Measurements from ENCODE around the gene KCNF1.
A peak's percentile ranks its signal among the peaks of the same experiment; 100 is the strongest.

Gene KCNF1

GRCh38 chr2:10879624-10880585, 31.8 kb upstream of the KCNF1 start:
- no peak overlapping the region for H3K27ac ChIP-seq
- H3K9me3 ChIP-seq (ENCODE audit: control insufficient read depth, low read length): no peaks in the 10 kb centered on the region
- H3K4me3 ChIP-seq (ENCODE audit: low read depth, low read length): no peak overlapping the region
- no peaks in the 10 kb centered on the region for H3K4me1 ChIP-seq
- no peaks in the 10 kb centered on the region for H3K79me2 ChIP-seq
- H3K36me3 ChIP-seq (ENCODE audit: control insufficient read depth, insufficient read depth, low read length): no peaks in the 10 kb centered on the region
- no peak overlapping the region for H2AFZ ChIP-seq
- no peaks in the 10 kb centered on the region for H3K27me3 ChIP-seq (ENCODE audit: control insufficient read depth, insufficient read depth, low read length)
- TF ChIP-seq, protein P1, sequence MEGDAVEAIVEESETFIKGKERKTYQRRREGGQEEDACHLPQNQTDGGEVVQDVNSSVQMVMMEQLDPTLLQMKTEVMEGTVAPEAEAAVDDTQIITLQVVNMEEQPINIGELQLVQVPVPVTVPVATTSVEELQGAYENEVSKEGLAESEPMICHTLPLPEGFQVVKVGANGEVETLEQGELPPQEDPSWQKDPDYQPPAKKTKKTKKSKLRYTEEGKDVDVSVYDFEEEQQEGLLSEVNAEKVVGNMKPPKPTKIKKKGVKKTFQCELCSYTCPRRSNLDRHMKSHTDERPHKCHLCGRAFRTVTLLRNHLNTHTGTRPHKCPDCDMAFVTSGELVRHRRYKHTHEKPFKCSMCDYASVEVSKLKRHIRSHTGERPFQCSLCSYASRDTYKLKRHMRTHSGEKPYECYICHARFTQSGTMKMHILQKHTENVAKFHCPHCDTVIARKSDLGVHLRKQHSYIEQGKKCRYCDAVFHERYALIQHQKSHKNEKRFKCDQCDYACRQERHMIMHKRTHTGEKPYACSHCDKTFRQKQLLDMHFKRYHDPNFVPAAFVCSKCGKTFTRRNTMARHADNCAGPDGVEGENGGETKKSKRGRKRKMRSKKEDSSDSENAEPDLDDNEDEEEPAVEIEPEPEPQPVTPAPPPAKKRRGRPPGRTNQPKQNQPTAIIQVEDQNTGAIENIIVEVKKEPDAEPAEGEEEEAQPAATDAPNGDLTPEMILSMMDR (IDR thresholded peaks at IDR 0.05): no peak
- no peak overlapping the region for H3K9ac ChIP-seq
- H3K4me2 ChIP-seq (ENCODE audit: low read length): no peak overlapping the region

- H3K4me2 ChIP-seq (ENCODE audit: low read length): no peak overlapping the region
- no peak overlapping the region for H2AFZ ChIP-seq
- H3K27me3 ChIP-seq (ENCODE audit: control insufficient read depth, insufficient read depth, low read length): no peaks in the 10 kb centered on the region
- H3K27ac ChIP-seq: no peak overlapping the region
- no peak overlapping the region for H3K9ac ChIP-seq
- no peaks in the 10 kb centered on the region for H3K79me2 ChIP-seq
- no peaks in the 10 kb centered on the region for H3K4me1 ChIP-seq
- TF ChIP-seq, protein P1 (IDR thresholded peaks at IDR 0.05): no peak
- H3K9me3 ChIP-seq (ENCODE audit: control insufficient read depth, low read length): no peaks in the 10 kb centered on the region
- H3K36me3 ChIP-seq (ENCODE audit: control insufficient read depth, insufficient read depth, low read length): no peaks in the 10 kb centered on the region
- H3K4me3 ChIP-seq (ENCODE audit: low read depth, low read length): no peak overlapping the region
Measured at GRCh38 chr2:10880586-10881321, 31.0 kb upstream of the KCNF1 start.

DNA sequence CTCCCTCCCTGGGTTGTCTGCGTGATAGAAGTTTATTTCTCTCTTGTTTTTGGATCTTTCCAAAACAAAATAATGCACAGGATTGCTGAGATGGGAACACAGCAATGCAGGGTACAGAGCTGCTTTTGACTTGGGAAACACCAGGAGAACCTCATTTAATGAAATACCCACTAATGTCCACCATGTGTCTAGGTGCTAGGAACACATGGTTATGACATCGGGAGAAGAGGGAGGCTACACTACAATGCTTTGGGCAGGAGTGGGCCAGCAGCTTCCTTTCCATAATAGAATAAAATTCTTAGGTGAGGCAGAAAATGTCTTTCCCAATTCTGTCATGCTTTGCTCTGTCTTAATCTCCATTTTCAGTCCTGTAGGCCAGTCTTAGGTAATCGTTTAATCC, 29.2 kb upstream of the KCNF1 start:
- H3K27me3 ChIP-seq (ENCODE audit: control insufficient read depth, insufficient read depth, low read length): no peaks in the 10 kb centered on the region
- H3K9me3 ChIP-seq (ENCODE audit: control insufficient read depth, low read length): no peaks in the 10 kb centered on the region
- H3K36me3 ChIP-seq (ENCODE audit: control insufficient read depth, insufficient read depth, low read length): no peaks in the 10 kb centered on the region
- no peak overlapping the region for H3K9ac ChIP-seq
- no peaks in the 10 kb centered on the region for H3K4me1 ChIP-seq
- H3K4me2 ChIP-seq (ENCODE audit: low read length): no peak overlapping the region
- TF ChIP-seq, protein P1 (IDR thresholded peaks at IDR 0.05): no peak
- no peak overlapping the region for H3K4me3 ChIP-seq (ENCODE audit: low read depth, low read length)
- no peak overlapping the region for H3K27ac ChIP-seq
- no peaks in the 10 kb centered on the region for H3K79me2 ChIP-seq
- H2AFZ ChIP-seq: no peak overlapping the region

GRCh38 chr2:10883066-10883465, 28.7 kb upstream of the KCNF1 start:
- H3K4me1 ChIP-seq: no peaks in the 10 kb centered on the region
- no peaks in the 10 kb centered on the region for H3K9me3 ChIP-seq (ENCODE audit: control insufficient read depth, low read length)
- no peaks in the 10 kb centered on the region for H3K27me3 ChIP-seq (ENCODE audit: control insufficient read depth, insufficient read depth, low read length)
- no peak overlapping the region for H3K27ac ChIP-seq
- no peaks in the 10 kb centered on the region for H3K79me2 ChIP-seq
- H3K9ac ChIP-seq: no peak overlapping the region
- no peaks in the 10 kb centered on the region for H3K36me3 ChIP-seq (ENCODE audit: control insufficient read depth, insufficient read depth, low read length)
- peak overlapping the region; percentile 11 for H2AFZ ChIP-seq
- TF ChIP-seq, protein P1 (IDR thresholded peaks at IDR 0.05): no peak
- H3K4me2 ChIP-seq (ENCODE audit: low read length): no peak overlapping the region
- no peak overlapping the region for H3K4me3 ChIP-seq (ENCODE audit: low read depth, low read length)

Measured in parathyroid adenoma (tissue), 2 donors.